ENCODE results near the gene TRAPPC11. TPM values are rescaled to one million over a fixed set of nuclear protein-coding genes. Genes with fewer than 3 reads are reported as not detected.

TRAPPC11 gene
- total RNA-seq, 1 experiment from 2014 or later: 21.1 TPM

DNA sequence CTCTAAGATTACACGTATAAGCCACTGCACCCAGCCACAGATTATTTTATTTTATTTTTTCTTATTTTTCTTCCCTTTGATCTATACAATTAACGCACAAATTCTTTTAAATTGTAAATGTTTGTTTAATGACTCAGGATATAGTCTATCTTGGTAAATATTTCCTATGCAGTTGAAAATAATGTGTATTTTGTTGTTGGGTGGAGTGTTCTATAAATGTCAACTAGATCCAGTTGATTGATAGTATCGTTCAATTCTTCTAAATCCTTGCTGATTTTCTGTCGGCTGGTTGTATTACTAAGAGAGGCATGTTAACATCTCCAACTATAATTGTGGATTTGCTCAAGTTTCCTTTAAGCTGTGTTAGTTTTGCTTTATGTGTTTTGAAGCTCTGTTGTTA is 92.0 kb downstream of the TRAPPC11 start:
- TF ChIP-seq SIN3A (IDR thresholded peaks at IDR 0.05; ENCODE audit: borderline replicate concordance, insufficient read depth, low read depth, low read length) (no peak), CTCF (IDR thresholded peaks at IDR 0.05) (no peak), POLR2AphosphoS5 (IDR thresholded peaks at IDR 0.05; ENCODE audit: low read depth, low read length) (no peak), TCF7L2 (IDR thresholded peaks at IDR 0.05; ENCODE audit: low read depth, low read length) (no peak)
- TF ChIP-seq, protein P1, sequence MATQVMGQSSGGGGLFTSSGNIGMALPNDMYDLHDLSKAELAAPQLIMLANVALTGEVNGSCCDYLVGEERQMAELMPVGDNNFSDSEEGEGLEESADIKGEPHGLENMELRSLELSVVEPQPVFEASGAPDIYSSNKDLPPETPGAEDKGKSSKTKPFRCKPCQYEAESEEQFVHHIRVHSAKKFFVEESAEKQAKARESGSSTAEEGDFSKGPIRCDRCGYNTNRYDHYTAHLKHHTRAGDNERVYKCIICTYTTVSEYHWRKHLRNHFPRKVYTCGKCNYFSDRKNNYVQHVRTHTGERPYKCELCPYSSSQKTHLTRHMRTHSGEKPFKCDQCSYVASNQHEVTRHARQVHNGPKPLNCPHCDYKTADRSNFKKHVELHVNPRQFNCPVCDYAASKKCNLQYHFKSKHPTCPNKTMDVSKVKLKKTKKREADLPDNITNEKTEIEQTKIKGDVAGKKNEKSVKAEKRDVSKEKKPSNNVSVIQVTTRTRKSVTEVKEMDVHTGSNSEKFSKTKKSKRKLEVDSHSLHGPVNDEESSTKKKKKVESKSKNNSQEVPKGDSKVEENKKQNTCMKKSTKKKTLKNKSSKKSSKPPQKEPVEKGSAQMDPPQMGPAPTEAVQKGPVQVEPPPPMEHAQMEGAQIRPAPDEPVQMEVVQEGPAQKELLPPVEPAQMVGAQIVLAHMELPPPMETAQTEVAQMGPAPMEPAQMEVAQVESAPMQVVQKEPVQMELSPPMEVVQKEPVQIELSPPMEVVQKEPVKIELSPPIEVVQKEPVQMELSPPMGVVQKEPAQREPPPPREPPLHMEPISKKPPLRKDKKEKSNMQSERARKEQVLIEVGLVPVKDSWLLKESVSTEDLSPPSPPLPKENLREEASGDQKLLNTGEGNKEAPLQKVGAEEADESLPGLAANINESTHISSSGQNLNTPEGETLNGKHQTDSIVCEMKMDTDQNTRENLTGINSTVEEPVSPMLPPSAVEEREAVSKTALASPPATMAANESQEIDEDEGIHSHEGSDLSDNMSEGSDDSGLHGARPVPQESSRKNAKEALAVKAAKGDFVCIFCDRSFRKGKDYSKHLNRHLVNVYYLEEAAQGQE (IDR thresholded peaks at IDR 0.05; ENCODE audit: insufficient read depth in 1 of 2, low read depth in 2 of 2, low read length in 1 of 2): no peak
- H3K27ac ChIP-seq (ENCODE audit: low read length): no peak overlapping the region
- intact Hi-C loops (cut with micrococcal nuclease; ENCODE audit: unreplicated experiment) (no loop called here), in situ Hi-C loops (cut with HindIII; ENCODE audit: low pct_unique_long_range_greater_than_20kb, low sequenced_read_pairs) (no loop called here)
- no peaks in the 10 kb centered on the region for H3K4me1 ChIP-seq (ENCODE audit: control insufficient read depth, insufficient read depth, low read length)
- CTCF ChIA-PET: no interaction called here
- no peaks in the 10 kb centered on the region for H3K9me3 ChIP-seq (ENCODE audit: control insufficient read depth, insufficient read depth, low read depth, low read length)
- no TSS peak for BruUV-seq (replicated peaks)
- DNase-seq (ENCODE audit: low read depth, low spot score) (no peak), ATAC-seq (no peak)
- no peaks in the 10 kb centered on the region for H3K27me3 ChIP-seq (ENCODE audit: control insufficient read depth, insufficient read depth, low read length)
- H3K4me3 ChIP-seq (ENCODE audit: low read depth in 2 of 2, low read length in 2 of 2): no peak overlapping the region
- POLR2A ChIA-PET: no interaction called here
- no peaks in the 10 kb centered on the region for H3K36me3 ChIP-seq (ENCODE audit: control insufficient read depth, insufficient read depth, low read length)

- Histone ChIP-seq H3K36me3 (ENCODE audit: control insufficient read depth, insufficient read depth, low read length) (no peaks in the 10 kb centered on the region), H3K4me1 (ENCODE audit: control insufficient read depth, insufficient read depth, low read length) (no peaks in the 10 kb centered on the region; the same call in 1 of the 2 replicates), H3K4me3 (ENCODE audit: low read depth in 2 of 2, low read length in 2 of 2) (no peak overlapping the region), H3K27me3 (ENCODE audit: control insufficient read depth, insufficient read depth, low read length) (no peaks in the 10 kb centered on the region), H3K27ac (ENCODE audit: low read length) (no peak overlapping the region), H3K9me3 (ENCODE audit: control insufficient read depth, insufficient read depth, low read depth, low read length) (no peaks in the 10 kb centered on the region)
- BruUV-seq (replicated peaks): no TSS peak
- intact Hi-C loops (cut with micrococcal nuclease; ENCODE audit: unreplicated experiment) (no loop called here), in situ Hi-C loops (cut with HindIII; ENCODE audit: low pct_unique_long_range_greater_than_20kb, low sequenced_read_pairs) (no loop called here)
- DNase-seq (ENCODE audit: low read depth, low spot score): no peak
- ChIA-PET CTCF (no interaction called here), POLR2A (no interaction called here)
- TF ChIP-seq TCF7L2 (IDR thresholded peaks at IDR 0.05; ENCODE audit: low read depth, low read length): no peak
- ATAC-seq: no peak
These were observed 96.5 kb downstream of the TRAPPC11 start for GRCh38 chr4:183755596-183755995.

- H3K4me1 ChIP-seq (ENCODE audit: control insufficient read depth, insufficient read depth, low read length): no peaks in the 10 kb centered on the region; the same call in 1 of the 2 replicates
- no peaks in the 10 kb centered on the region for H3K9me3 ChIP-seq (ENCODE audit: control insufficient read depth, insufficient read depth, low read depth, low read length)
- intact Hi-C loops (cut with micrococcal nuclease; ENCODE audit: unreplicated experiment): no loop called here
- in situ Hi-C loops (cut with HindIII; ENCODE audit: low pct_unique_long_range_greater_than_20kb, low sequenced_read_pairs): no loop called here
- no peak overlapping the region for H3K4me3 ChIP-seq (ENCODE audit: low read depth in 2 of 2, low read length in 2 of 2)
- no peak overlapping the region for H3K27ac ChIP-seq (ENCODE audit: low read length)
- no peaks in the 10 kb centered on the region for H3K36me3 ChIP-seq (ENCODE audit: control insufficient read depth, insufficient read depth, low read length)
- ATAC-seq (no peak), DNase-seq (ENCODE audit: low read depth, low spot score) (no peak)
- TF ChIP-seq TCF7L2 (IDR thresholded peaks at IDR 0.05; ENCODE audit: low read depth, low read length): no peak
- TF ChIP-seq SIN3A (IDR thresholded peaks at IDR 0.05; ENCODE audit: borderline replicate concordance, insufficient read depth, low read depth, low read length): no peak
- TF ChIP-seq, protein P1 (IDR thresholded peaks at IDR 0.05; ENCODE audit: insufficient read depth in 1 of 2, low read depth in 2 of 2, low read length in 1 of 2): no peak
- no peak for TF ChIP-seq CTCF (IDR thresholded peaks at IDR 0.05)
- TF ChIP-seq POLR2AphosphoS5 (IDR thresholded peaks at IDR 0.05; ENCODE audit: low read depth, low read length): no peak
- POLR2A ChIA-PET: no interaction called here
- no peaks in the 10 kb centered on the region for H3K27me3 ChIP-seq (ENCODE audit: control insufficient read depth, insufficient read depth, low read length)
- no TSS peak for BruUV-seq (replicated peaks)
- CTCF ChIA-PET: no interaction called here
These were observed 98.0 kb downstream of the TRAPPC11 start for GRCh38 chr4:183757060-183757459.

All from Panc1 (cell line).